SK-N-SH (cell line): ENCODE results near the gene FIBP. TPM values are rescaled to one million over a fixed set of nuclear protein-coding genes. Genes with fewer than 3 reads are reported as not detected.
A peak's percentile ranks its signal among the peaks of the same experiment; 100 is the strongest.

Experiments used
- CTCF ChIA-PET: fragments of 300-600, 350-600 bp; formaldehyde crosslinking; extraction: SDS; loops from one replicate; lab custom pipeline; 2021; lab: Yijun Ruan, JAX
- POLR2A ChIA-PET: fragments of 350-600 bp; sonication (Branson Sonifier 250); formaldehyde crosslinking; extraction: SDS; loops from one replicate; lab custom pipeline; 2020; ENCODE audit warnings: antibody characterized with exemption, inconsistent platforms; lab: Yijun Ruan, JAX
- DNase-seq: peaks from one replicate; pipeline ENCODE4 v3.0.0; 2012
- H2AFZ ChIP-seq: fragments of 200-600 bp; sonication (generic); 2 replicates; pipeline ENCODE4 v1.8.1; 2016; ENCODE audit warnings: antibody characterized with exemption, mild to moderate bottlenecking, low read depth
- H3F3A ChIP-seq: fragments of 200-600 bp; sonication (generic); replicated peaks from 2 replicates; pipeline ENCODE3; 2016; ENCODE audit warnings: antibody characterized with exemption, mild to moderate bottlenecking; ENCODE audit not compliant: insufficient read depth
- H3K27ac ChIP-seq, 2 experiments: fragments of 200-500 bp in 1 of 2; fragments of 200-600 bp in 1 of 2; sonication (Bioruptor generic) in 1 of 2; sonication (generic), shearing (Covaris generic) in 1 of 2; 2 replicates each; pipeline versions ENCODE4 v1.5.1 to v1.6.1; 2014 to 2016; ENCODE audit warnings: low read depth in 2 of 2, inconsistent platforms in 1 of 2, low read length in 1 of 2, mild to moderate bottlenecking in 1 of 2, mixed read lengths in 1 of 2
- H3K27me3 ChIP-seq: fragments of 200-600 bp; sonication (generic), shearing (Covaris generic); 2 replicates; pipeline ENCODE4 v1.6.1; 2016; ENCODE audit warnings: mixed run types; ENCODE audit not compliant: insufficient read depth
- H3K36me3 ChIP-seq, 2 experiments: fragments of 200-500 bp in 1 of 2; fragments of 200-600 bp in 1 of 2; sonication (Bioruptor generic) in 1 of 2; sonication (generic) in 1 of 2; replicated peaks in 1 of 2; 2 replicates each; pipeline versions ENCODE3 to v1.5.1; 2014 to 2016; ENCODE audit warnings: low read length in 1 of 2, mild to moderate bottlenecking in 1 of 2; ENCODE audit not compliant: insufficient read depth in 2 of 2, control insufficient read depth in 1 of 2
- H3K4me1 ChIP-seq, 2 experiments: fragments of 200-500 bp in 1 of 2; fragments of 200-600 bp in 1 of 2; sonication (Bioruptor generic) in 1 of 2; sonication (generic), shearing (Covaris generic) in 1 of 2; 2 replicates each; pipeline versions ENCODE4 v1.5.1 to v1.6.1; 2014 to 2016; ENCODE audit warnings: low read depth in 1 of 2, low read length in 1 of 2, mixed run types in 1 of 2; ENCODE audit not compliant: insufficient read depth in 2 of 2, control insufficient read depth in 1 of 2
- H3K4me2 ChIP-seq: fragments of 200-600 bp; sonication (generic), shearing (Covaris generic); 2 replicates; pipeline ENCODE4 v1.6.1; 2017; ENCODE audit warnings: mixed run types
- H3K4me3 ChIP-seq, 2 experiments: fragments of 200-500 bp in 1 of 2; fragments of 200-600 bp in 1 of 2; sonication (Bioruptor generic) in 1 of 2; sonication (generic), shearing (Covaris generic) in 1 of 2; 2 replicates each; pipeline versions ENCODE4 v1.5.1 to v1.8.1; 2014 to 2016; ENCODE audit warnings: low read depth in 2 of 2, inconsistent platforms in 1 of 2, low read length in 1 of 2, mild to moderate bottlenecking in 1 of 2, mixed read lengths in 1 of 2, moderate library complexity in 1 of 2
- H3K79me2 ChIP-seq: fragments of 200-600 bp; sonication (generic); 2 replicates; pipeline ENCODE4 v1.8.1; 2017; ENCODE audit warnings: mild to moderate bottlenecking; ENCODE audit not compliant: insufficient read depth
- H3K9ac ChIP-seq: fragments of 200-600 bp; sonication (generic); 2 replicates; pipeline ENCODE4 v1.6.1; 2017; ENCODE audit warnings: mixed run types
- H3K9me2 ChIP-seq: fragments of 200-600 bp; sonication (generic); 2 replicates; pipeline ENCODE4 v1.6.1; 2017; ENCODE audit warnings: mixed run types
- H3K9me3 ChIP-seq: fragments of 200-600 bp; sonication (generic); 2 replicates; pipeline ENCODE4 v1.6.1; 2017; ENCODE audit warnings: mixed run types, mild to moderate bottlenecking, moderate library complexity
- H4K20me1 ChIP-seq: fragments of 200-600 bp; sonication (generic); 2 replicates; pipeline ENCODE4 v1.6.1; 2017; ENCODE audit warnings: mild to moderate bottlenecking, mixed run types; ENCODE audit not compliant: insufficient read depth
- EP300 ChIP-seq, 2 experiments: IDR thresholded peaks; 2 replicates each; pipeline versions ENCODE4 v1.4.0 to v1.6.1; 2012; ENCODE audit warnings: borderline replicate concordance in 1 of 2, low read depth in 1 of 2, low read length in 1 of 2
- FOXM1 ChIP-seq: IDR thresholded peaks from 2 replicates; pipeline ENCODE4 v1.4.0; 2012; ENCODE audit warnings: low read depth, mild to moderate bottlenecking
- MAX ChIP-seq: IDR thresholded peaks from 2 replicates; pipeline ENCODE4 v1.4.0; 2012; ENCODE audit warnings: low read depth
- POLR2AphosphoS5 ChIP-seq: IDR thresholded peaks from 2 replicates; pipeline ENCODE4 v1.6.1; 2012; ENCODE audit warnings: low read depth, low read length
- RXRA ChIP-seq: IDR thresholded peaks from 2 replicates; pipeline ENCODE4 v1.4.0; 2012; ENCODE audit warnings: low read depth, mild to moderate bottlenecking, borderline replicate concordance
- WGBS: methylation state at CpG from one replicate; pipeline ENCODE4 v1.1.6; 2017; ENCODE audit warnings: low lambda C conversion rate; 5-methylcytosine and 5-hydroxymethylcytosine counted together
- polyA plus RNA-seq, 3 experiments: library from polyadenylated mRNA; depleted of rRNA; stranded (reverse); fragments of >200 nt; gene quantifications; 2 replicates each; pipeline ENCODE4 v1.2.3, GENCODE V29; 2012
- TF ChIP-seq, protein P1 (sequence below): fragments of 150-350 bp; IDR thresholded peaks from 2 replicates; pipeline ENCODE4 v1.6.1; 2016; ENCODE audit warnings: mild to moderate bottlenecking, low read depth, low read length
- TF ChIP-seq, protein P2 (sequence below): IDR thresholded peaks from 2 replicates; pipeline ENCODE4 v1.4.0; 2012; ENCODE audit warnings: low read depth, borderline replicate concordance
- TF ChIP-seq, protein P3 (sequence below): IDR thresholded peaks from 2 replicates; pipeline ENCODE4 v1.6.1; 2012; ENCODE audit warnings: mild to moderate bottlenecking, low read depth, low read length, moderate library complexity

The FIBP gene
- polyA plus RNA-seq, 1 of the 3 experiments (the other 2 are of a cell fraction) = 190 TPM

GRCh38 chr11:65855927-65856363 lies 32.3 kb downstream of the FIBP start:
- CTCF ChIA-PET = interaction anchor here (0.8 to 1.4 kb wide), 2 partner anchors 29 to 76 kb away, joined by 4 read pairs; no protein-coding TSS in a partner anchor

DNA sequence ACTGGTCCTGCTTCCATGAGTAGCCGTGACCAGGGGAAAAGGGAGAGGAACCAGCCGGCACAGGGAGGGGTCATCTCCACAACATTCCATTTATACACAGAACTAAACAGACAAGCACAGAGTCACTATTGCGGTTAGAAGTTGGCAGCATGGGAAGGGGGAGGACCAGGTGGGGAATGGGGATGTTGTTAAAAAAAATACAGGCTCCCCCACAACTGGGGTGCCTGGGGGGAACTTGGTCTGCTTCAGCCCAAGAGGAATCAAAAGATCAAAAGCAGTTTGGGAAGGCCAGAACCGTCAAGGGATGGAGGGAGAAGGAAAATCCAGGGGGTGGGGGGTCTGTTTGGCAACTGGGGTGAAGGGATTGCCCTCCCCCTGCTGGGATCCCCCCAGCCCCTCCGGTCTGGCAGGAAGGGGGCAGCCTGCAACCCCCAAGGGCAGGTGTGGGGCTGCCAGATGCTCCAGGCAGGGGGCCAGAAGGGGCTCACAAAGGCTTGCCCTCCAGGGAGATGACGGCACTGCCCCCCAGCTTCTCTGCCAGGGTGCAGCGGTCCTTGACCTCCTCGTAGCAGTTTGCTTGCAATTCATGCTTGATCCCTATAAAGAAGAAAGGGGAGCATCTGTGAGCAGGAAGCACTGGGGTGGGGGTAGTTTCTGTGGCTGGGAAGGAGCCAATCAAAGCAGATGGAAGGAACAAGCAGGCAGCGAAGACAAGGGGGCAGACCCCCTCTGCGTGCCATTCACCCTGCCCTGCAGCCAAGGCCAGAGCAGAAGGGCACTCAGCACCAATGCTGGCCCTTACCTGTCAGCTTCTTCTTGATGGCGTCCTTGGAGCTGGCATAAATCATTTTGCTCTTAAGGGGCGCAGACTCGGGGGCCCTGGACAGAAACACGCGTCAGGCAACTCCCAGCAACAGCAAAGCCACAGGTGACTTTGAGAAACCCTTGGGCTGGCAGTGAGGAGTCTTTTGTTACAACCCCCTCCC lies 33.1 kb downstream of the FIBP start:
- peak overlapping the region in 1 of 2 experiments; percentile 98; a peak in 3 of 4 replicates for H3K4me3 ChIP-seq
- WGBS = 85% methylated on average over 15 of the region's 15 CpGs
- ChIA-PET CTCF (interaction anchor here (0.6 to 0.8 kb wide), 2 partner anchors 29 to 686 kb away, joined by 3 to 4 read pairs; no protein-coding TSS in a partner anchor), POLR2A (interaction anchor here (1.0 kb wide), 1 partner anchor 12 kb away, joined by 3 read pairs; no protein-coding TSS in a partner anchor)
- H3K27ac ChIP-seq = no peak overlapping the region; a peak in 1 of 4 replicates
- peaks cover 56% of the 10 kb centered on the region for H4K20me1 ChIP-seq
- H3K9me3 ChIP-seq = no peaks in the 10 kb centered on the region
- H3K9ac ChIP-seq = no peak overlapping the region
- H3K4me2 ChIP-seq = peak overlapping the region; percentile 93
- peaks cover 45% of the 10 kb centered on the region for H3K79me2 ChIP-seq
- no peak for TF ChIP-seq POLR2AphosphoS5
- TF ChIP-seq EP300 (IDR thresholded peaks at IDR 0.05; ENCODE audit: borderline replicate concordance in 1 of 2, low read depth in 1 of 2, low read length in 1 of 2) = no peak
- no peak for TF ChIP-seq RXRA
- TF ChIP-seq, protein P1, sequence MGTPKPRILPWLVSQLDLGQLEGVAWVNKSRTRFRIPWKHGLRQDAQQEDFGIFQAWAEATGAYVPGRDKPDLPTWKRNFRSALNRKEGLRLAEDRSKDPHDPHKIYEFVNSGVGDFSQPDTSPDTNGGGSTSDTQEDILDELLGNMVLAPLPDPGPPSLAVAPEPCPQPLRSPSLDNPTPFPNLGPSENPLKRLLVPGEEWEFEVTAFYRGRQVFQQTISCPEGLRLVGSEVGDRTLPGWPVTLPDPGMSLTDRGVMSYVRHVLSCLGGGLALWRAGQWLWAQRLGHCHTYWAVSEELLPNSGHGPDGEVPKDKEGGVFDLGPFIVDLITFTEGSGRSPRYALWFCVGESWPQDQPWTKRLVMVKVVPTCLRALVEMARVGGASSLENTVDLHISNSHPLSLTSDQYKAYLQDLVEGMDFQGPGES = no peak
- TF ChIP-seq, protein P2, sequence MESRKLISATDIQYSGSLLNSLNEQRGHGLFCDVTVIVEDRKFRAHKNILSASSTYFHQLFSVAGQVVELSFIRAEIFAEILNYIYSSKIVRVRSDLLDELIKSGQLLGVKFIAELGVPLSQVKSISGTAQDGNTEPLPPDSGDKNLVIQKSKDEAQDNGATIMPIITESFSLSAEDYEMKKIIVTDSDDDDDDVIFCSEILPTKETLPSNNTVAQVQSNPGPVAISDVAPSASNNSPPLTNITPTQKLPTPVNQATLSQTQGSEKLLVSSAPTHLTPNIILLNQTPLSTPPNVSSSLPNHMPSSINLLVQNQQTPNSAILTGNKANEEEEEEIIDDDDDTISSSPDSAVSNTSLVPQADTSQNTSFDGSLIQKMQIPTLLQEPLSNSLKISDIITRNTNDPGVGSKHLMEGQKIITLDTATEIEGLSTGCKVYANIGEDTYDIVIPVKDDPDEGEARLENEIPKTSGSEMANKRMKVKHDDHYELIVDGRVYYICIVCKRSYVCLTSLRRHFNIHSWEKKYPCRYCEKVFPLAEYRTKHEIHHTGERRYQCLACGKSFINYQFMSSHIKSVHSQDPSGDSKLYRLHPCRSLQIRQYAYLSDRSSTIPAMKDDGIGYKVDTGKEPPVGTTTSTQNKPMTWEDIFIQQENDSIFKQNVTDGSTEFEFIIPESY = no peak
- TF ChIP-seq MAX = no peak
- no peak for TF ChIP-seq FOXM1
- peaks cover 44 to 55% of the 10 kb centered on the region in 2 experiments for H3K36me3 ChIP-seq
- no peak for DNase-seq
- H3K27me3 ChIP-seq = no peaks in the 10 kb centered on the region
- peaks cover 76% of the 10 kb centered on the region for H3F3A ChIP-seq
- peaks cover 0 to 19% of the 10 kb centered on the region in 2 experiments; a peak in 2 of 4 replicates for H3K4me1 ChIP-seq
- H2AFZ ChIP-seq = no peak overlapping the region
- no peaks in the 10 kb centered on the region for H3K9me2 ChIP-seq

More at GRCh38 chr11:65855927-65856363, 32.3 kb downstream of the FIBP start:
- H3K79me2 ChIP-seq = peaks cover 50% of the 10 kb centered on the region
- peaks cover 72% of the 10 kb centered on the region for H3F3A ChIP-seq
- TF ChIP-seq, protein P3, sequence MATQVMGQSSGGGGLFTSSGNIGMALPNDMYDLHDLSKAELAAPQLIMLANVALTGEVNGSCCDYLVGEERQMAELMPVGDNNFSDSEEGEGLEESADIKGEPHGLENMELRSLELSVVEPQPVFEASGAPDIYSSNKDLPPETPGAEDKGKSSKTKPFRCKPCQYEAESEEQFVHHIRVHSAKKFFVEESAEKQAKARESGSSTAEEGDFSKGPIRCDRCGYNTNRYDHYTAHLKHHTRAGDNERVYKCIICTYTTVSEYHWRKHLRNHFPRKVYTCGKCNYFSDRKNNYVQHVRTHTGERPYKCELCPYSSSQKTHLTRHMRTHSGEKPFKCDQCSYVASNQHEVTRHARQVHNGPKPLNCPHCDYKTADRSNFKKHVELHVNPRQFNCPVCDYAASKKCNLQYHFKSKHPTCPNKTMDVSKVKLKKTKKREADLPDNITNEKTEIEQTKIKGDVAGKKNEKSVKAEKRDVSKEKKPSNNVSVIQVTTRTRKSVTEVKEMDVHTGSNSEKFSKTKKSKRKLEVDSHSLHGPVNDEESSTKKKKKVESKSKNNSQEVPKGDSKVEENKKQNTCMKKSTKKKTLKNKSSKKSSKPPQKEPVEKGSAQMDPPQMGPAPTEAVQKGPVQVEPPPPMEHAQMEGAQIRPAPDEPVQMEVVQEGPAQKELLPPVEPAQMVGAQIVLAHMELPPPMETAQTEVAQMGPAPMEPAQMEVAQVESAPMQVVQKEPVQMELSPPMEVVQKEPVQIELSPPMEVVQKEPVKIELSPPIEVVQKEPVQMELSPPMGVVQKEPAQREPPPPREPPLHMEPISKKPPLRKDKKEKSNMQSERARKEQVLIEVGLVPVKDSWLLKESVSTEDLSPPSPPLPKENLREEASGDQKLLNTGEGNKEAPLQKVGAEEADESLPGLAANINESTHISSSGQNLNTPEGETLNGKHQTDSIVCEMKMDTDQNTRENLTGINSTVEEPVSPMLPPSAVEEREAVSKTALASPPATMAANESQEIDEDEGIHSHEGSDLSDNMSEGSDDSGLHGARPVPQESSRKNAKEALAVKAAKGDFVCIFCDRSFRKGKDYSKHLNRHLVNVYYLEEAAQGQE = no peak
- peaks cover 44 to 55% of the 10 kb centered on the region in 2 experiments for H3K36me3 ChIP-seq
- peak overlapping the region; percentile 93 for H3K4me2 ChIP-seq
- no peak overlapping the region for H2AFZ ChIP-seq
- H4K20me1 ChIP-seq = peaks cover 56% of the 10 kb centered on the region
- DNase-seq = no peak
- H3K27ac ChIP-seq = peak overlapping the region in 1 of 2 experiments; percentile 93; a peak in 2 of 4 replicates
- 94% methylated on average over 15 of the region's 15 CpGs for WGBS
- no peaks in the 10 kb centered on the region for H3K27me3 ChIP-seq
- H3K9me3 ChIP-seq = no peaks in the 10 kb centered on the region
- no peaks in the 10 kb centered on the region for H3K9me2 ChIP-seq
- peaks cover 0 to 19% of the 10 kb centered on the region in 2 experiments; a peak in 2 of 4 replicates for H3K4me1 ChIP-seq
- POLR2A ChIA-PET = no interaction called here
- H3K4me3 ChIP-seq = peak overlapping the region; percentile 97 to 98
- peak overlapping the region; percentile 92 for H3K9ac ChIP-seq
